Peyer's patch (tissue), 4 donors: ENCODE results near the gene GPR119. TPM values are rescaled to one million over a fixed set of nuclear protein-coding genes. Genes with fewer than 3 reads are reported as not detected.
A peak's percentile ranks its signal among the peaks of the same experiment; 100 is the strongest.
"Not testable (repeated sequence)": the region's sequence is repeated elsewhere in the genome, so short reads cannot be mapped to it uniquely, and the experiment has no call there.

Source experiments
- DNase-seq, 3 donors: peaks; one replicate each; pipeline ENCODE4 v3.0.0-alpha.2; 2017 to 2019
- H3K27ac ChIP-seq, 4 donors: fragments of 200-600 bp; sonication (generic); one replicate each; pipeline ENCODE4 v1.5.1; 2016 to 2019
- H3K27me3 ChIP-seq, 2 donors: fragments of 200-600 bp; sonication (generic); one replicate each; pipeline ENCODE4 v1.5.1; 2019
- H3K36me3 ChIP-seq, 3 donors: fragments of 200-600 bp; sonication (generic); one replicate each; pipeline ENCODE4 v1.5.1; 2016 to 2019
- H3K4me1 ChIP-seq, 4 donors: fragments of 200-600 bp; sonication (generic); one replicate each; pipeline ENCODE4 v1.5.1; 2016 to 2019
- H3K4me3 ChIP-seq, 4 donors: fragments of 200-600 bp; sonication (generic); 1 replicate in 3 of 4; 2 replicates in 1 of 4; pipeline ENCODE4 v1.5.1; 2016 to 2019; ENCODE audit warnings: mild to moderate bottlenecking in 1 of 4
- H3K9me3 ChIP-seq, 4 donors: fragments of 200-600 bp; sonication (generic); one replicate each; pipeline ENCODE4 v1.5.1; 2016 to 2019; ENCODE audit warnings: mild to moderate bottlenecking in 1 of 4
- CTCF ChIP-seq, 6 experiments: fragments of 450-650 bp in 4 of 6; fragments of 200-600 bp in 2 of 6; sonication (generic) in 1 of 6; IDR thresholded peaks; one replicate each; pipeline ENCODE4 v1.5.1; 2017 to 2019; ENCODE audit warnings: antibody characterized with exemption in 6 of 6, mild to moderate bottlenecking in 3 of 6, moderate library complexity in 1 of 6
- POLR2A ChIP-seq, 2 donors: fragments of 450-650 bp; IDR thresholded peaks; one replicate each; pipeline ENCODE4 v1.5.1; 2017; ENCODE audit warnings: antibody characterized with exemption in 2 of 2, mild to moderate bottlenecking in 2 of 2, moderate library complexity in 2 of 2
- total RNA-seq, 4 donors: library from RNA; depleted of rRNA; stranded (reverse); fragments of >200 nt; gene quantifications; one replicate each; pipeline ENCODE4 v1.1.0, GENCODE V29; 2016

The GPR119 gene
- total RNA-seq, 4 donors from 2014 or later: not detected

- no peaks in the 10 kb centered on the region for H3K27me3 ChIP-seq
- no peaks in the 10 kb centered on the region for H3K36me3 ChIP-seq
- peak within 1 kb of the TSS; percentile 58 to 80 (median 64) for H3K4me3 ChIP-seq
- TF ChIP-seq POLR2A (IDR thresholded peaks at IDR 0.05) (no peak), CTCF (IDR thresholded peaks at IDR 0.05) (no peak)
- H3K9me3 ChIP-seq: no peaks in the 10 kb centered on the region
- H3K27ac ChIP-seq: peak within 1 kb of the TSS in 3 of 4 donors; percentile 17 to 53 (median 39)
- H3K4me1 ChIP-seq: no peaks in the 10 kb centered on the region
- peak; percentile 65 to 87 (median 74) for DNase-seq
Measured at GRCh38 chrX:130339408-130340222, 45.9 kb downstream of the GPR119 start, which contains the start of gene SLC25A14. Gene SLC25A14 (plus strand): TSS chrX:130339919. CDS start chrX:130340279, 360 bp downstream.

DNA sequence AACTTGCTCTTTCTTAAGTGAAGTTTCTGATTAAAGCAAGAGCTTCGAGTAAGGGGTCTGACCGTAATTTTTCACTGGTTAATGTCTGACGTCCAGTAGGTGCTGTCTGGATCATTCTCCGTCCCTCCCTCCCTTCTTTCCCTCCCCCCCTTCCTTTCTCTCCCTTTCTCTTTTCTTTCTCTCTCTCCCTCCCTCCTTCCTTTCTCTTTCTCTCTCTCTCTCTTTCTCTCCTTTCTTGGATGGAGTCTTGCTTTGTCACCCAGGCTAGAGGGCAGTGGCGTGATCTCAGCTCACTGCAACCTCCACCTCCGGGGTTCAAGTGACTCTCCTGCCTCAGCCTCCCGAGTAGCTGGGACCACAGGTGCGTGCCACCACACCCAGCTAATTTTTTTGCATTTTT, 46.6 kb downstream of the GPR119 start:
- H3K4me1 ChIP-seq, H3K9me3 ChIP-seq, DNase-seq, H3K36me3 ChIP-seq, H3K27ac ChIP-seq, H3K27me3 ChIP-seq: not testable (repeated sequence)
- peak overlapping the region; percentile 58 to 80 (median 64) for H3K4me3 ChIP-seq

GRCh38 chrX:130336531-130336930, 48.9 kb downstream of the GPR119 start:
- no peak overlapping the region for H3K27ac ChIP-seq
- no peaks in the 10 kb centered on the region for H3K27me3 ChIP-seq
- no peaks in the 10 kb centered on the region for H3K9me3 ChIP-seq
- H3K4me1 ChIP-seq: no peaks in the 10 kb centered on the region
- no peak for DNase-seq
- H3K4me3 ChIP-seq: no peak overlapping the region
- no peaks in the 10 kb centered on the region for H3K36me3 ChIP-seq
- TF ChIP-seq CTCF (IDR thresholded peaks at IDR 0.05): no peak

Other genes starting within 250 kb of the GPR119 start
- gene AIFM1, start 219.8 kb downstream of the GPR119 start, total RNA-seq: 10 to 100 TPM; 16.5 to 44.9 (median 37.4) TPM
- gene RAB33A, start 213.7 kb downstream of the GPR119 start, total RNA-seq: 1 to 10 TPM in 1 of 4 donors, under 1 TPM in 2, not detected in 1; 0.67 to 1.3 (median 0.88) TPM
- 10 to 100 TPM in 1 of 4 donors, 1 to 10 TPM in 3; 1.8 to 12.4 (median 4.1) TPM for gene ZNF280C, start 116.8 kb downstream of the GPR119 start, total RNA-seq
- 10 to 100 TPM in 2 of 4 donors, 1 to 10 TPM in 1, not detected in 1; 3.5 to 13.2 (median 11.1) TPM for gene SLC25A14, start 45.8 kb downstream of the GPR119 start, total RNA-seq
- gene RBMX2, start 16.3 kb upstream of the GPR119 start, total RNA-seq: 10 to 100 TPM in 2 of 4 donors, 1 to 10 TPM in 2; 6.6 to 14.5 (median 10.0) TPM